NCI-H2107 treated with DMSO at 0.1 percent for 48 hours (cell line): ENCODE data around the gene LBR.
A peak's percentile ranks its signal among the peaks of the same experiment; 100 is the strongest.

Experiments used
- DNase-seq: peaks from one replicate; lab custom pipeline; 2025; ENCODE audit not compliant: unreplicated experiment; lab: John Stamatoyannopoulos, UW

Gene LBR

GRCh38 chr1:225464851-225465792, 37.3 kb upstream of the LBR start:
- peak; percentile 81 for DNase-seq

- DNase-seq, result peak; percentile 81
These were observed 35.1 kb upstream of the LBR start for GRCh38 chr1:225462714-225463574.

GRCh38 chr1:225462429-225462713, 34.5 kb upstream of the LBR start:
- DNase-seq, result no peak

GRCh38 chr1:225461533-225462428, 33.9 kb upstream of the LBR start:
- peak; percentile 36 for DNase-seq

GRCh38 chr1:225460737-225461532, 33.1 kb upstream of the LBR start:
- no peak for DNase-seq

- DNase-seq, result no peak
These were observed 32.3 kb upstream of the LBR start for GRCh38 chr1:225460021-225460736.

- no peak for DNase-seq
These were observed 30.4 kb upstream of the LBR start for GRCh38 chr1:225458222-225458631.

- DNase-seq, result no peak
These were observed 26.9 kb upstream of the LBR start for GRCh38 chr1:225454733-225455132.

GRCh38 chr1:225453797-225454648, 26.2 kb upstream of the LBR start:
- peak; percentile 88 for DNase-seq

- DNase-seq, result no peak
These were observed 24.1 kb upstream of the LBR start for GRCh38 chr1:225451840-225452515.

GRCh38 chr1:225451340-225451739, 23.5 kb upstream of the LBR start:
- no peak for DNase-seq

GRCh38 chr1:225450491-225451191, 22.8 kb upstream of the LBR start:
- DNase-seq, result no peak

GRCh38 chr1:225449774-225450173, 21.9 kb upstream of the LBR start:
- DNase-seq, result no peak

GRCh38 chr1:225449261-225449660, 21.4 kb upstream of the LBR start:
- no peak for DNase-seq

- no peak for DNase-seq
These were observed 20.4 kb upstream of the LBR start for GRCh38 chr1:225448146-225448805.

GRCh38 chr1:225447650-225448089, 19.8 kb upstream of the LBR start:
- no peak for DNase-seq
